IPS DF 4.7 (cell line): Measurements from ENCODE around the gene C11orf52.

Source experiments
- DNase-seq: peaks from one replicate; pipeline ENCODE4 v3.0.0-alpha.2; 2013; ENCODE audit warnings: low spot score; ENCODE audit errors: extremely low read depth

The C11orf52 gene

GRCh38 chr11:111975076-111975806 is 56.5 kb downstream of the C11orf52 start:
- DNase-seq = no peak

GRCh38 chr11:111976119-111976766 is 57.5 kb downstream of the C11orf52 start:
- no peak for DNase-seq
